Muscle layer of colon (tissue), 2 donors: ENCODE data around the gene TEKT3.

ENCODE experiments used
- H3K27ac ChIP-seq: one replicate; pipeline ENCODE4 v1.7.0; 2013; ENCODE audit warnings: low read depth, mild to moderate bottlenecking, low read length, moderate library complexity
- H3K27me3 ChIP-seq, 2 donors: one replicate each; pipeline ENCODE4 v1.7.0; 2013; ENCODE audit warnings: low read length in 2 of 2, mild to moderate bottlenecking in 2 of 2; ENCODE audit not compliant: insufficient read depth in 2 of 2, control insufficient read depth in 1 of 2
- H3K36me3 ChIP-seq: one replicate; pipeline ENCODE4 v1.7.0; 2013; ENCODE audit warnings: mild to moderate bottlenecking, low read length; ENCODE audit not compliant: insufficient read depth
- H3K4me1 ChIP-seq: one replicate; pipeline ENCODE4 v1.7.0; 2013; ENCODE audit warnings: mild to moderate bottlenecking, low read length; ENCODE audit not compliant: insufficient read depth
- H3K4me3 ChIP-seq, 2 donors: one replicate each; pipeline ENCODE4 v1.7.0; 2013; ENCODE audit warnings: low read length in 2 of 2, low read depth in 1 of 2, mild to moderate bottlenecking in 1 of 2, moderate library complexity in 1 of 2
- H3K9ac ChIP-seq: one replicate; pipeline ENCODE4 v1.7.0; 2013; ENCODE audit warnings: low read length
- H3K9me3 ChIP-seq: one replicate; pipeline ENCODE4 v1.7.0; 2013; ENCODE audit warnings: mild to moderate bottlenecking, low read length
- donor health status: abdominal sarcoma.
- donor health status: Adenocarcinoma of cecum.

Gene TEKT3

DNA sequence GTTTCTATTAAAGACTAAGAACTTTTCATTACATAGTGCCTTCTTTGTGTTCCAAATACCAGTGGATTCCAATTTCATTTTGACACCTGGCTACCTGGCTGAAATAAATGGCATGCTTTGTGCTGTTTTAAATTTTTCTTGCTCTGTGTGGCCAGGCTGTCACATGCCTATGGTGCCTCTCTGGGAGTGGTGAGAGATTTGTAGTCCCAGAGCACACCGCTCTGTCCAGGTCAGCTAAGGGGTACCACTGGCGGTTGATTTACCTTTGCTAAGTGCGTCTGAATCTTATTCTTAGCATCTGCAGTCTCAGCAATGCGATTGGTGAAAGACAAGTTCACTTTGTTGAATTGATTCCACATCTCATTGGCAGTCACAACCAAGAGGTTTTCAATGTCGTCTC, 29.4 kb downstream of the TEKT3 start:
- H3K9me3 ChIP-seq = no peaks in the 10 kb centered on the region
- no peak overlapping the region for H3K27ac ChIP-seq
- H3K27me3 ChIP-seq = no peaks in the 10 kb centered on the region
- peaks cover 27% of the 10 kb centered on the region for H3K4me1 ChIP-seq
- H3K4me3 ChIP-seq = no peak overlapping the region
- no peak overlapping the region for H3K9ac ChIP-seq
- H3K36me3 ChIP-seq = no peaks in the 10 kb centered on the region

GRCh38 chr17:15309793-15310192, 31.6 kb downstream of the TEKT3 start:
- Histone ChIP-seq H3K27ac (no peak overlapping the region), H3K4me1 (peaks cover 46% of the 10 kb centered on the region), H3K4me3 (no peak overlapping the region), H3K36me3 (no peaks in the 10 kb centered on the region), H3K27me3 (no peaks in the 10 kb centered on the region), H3K9ac (no peak overlapping the region), H3K9me3 (no peaks in the 10 kb centered on the region)

GRCh38 chr17:15309236-15309635, 32.2 kb downstream of the TEKT3 start:
- H3K4me1 ChIP-seq = peaks cover 50% of the 10 kb centered on the region

GRCh38 chr17:15308758-15309157, 32.6 kb downstream of the TEKT3 start:
- no peak overlapping the region for H3K9ac ChIP-seq
- no peaks in the 10 kb centered on the region for H3K9me3 ChIP-seq
- peaks cover 53% of the 10 kb centered on the region for H3K4me1 ChIP-seq
- H3K4me3 ChIP-seq = no peak overlapping the region
- no peaks in the 10 kb centered on the region for H3K36me3 ChIP-seq
- no peaks in the 10 kb centered on the region for H3K27me3 ChIP-seq
- H3K27ac ChIP-seq = peak overlapping the region; percentile 27

More at GRCh38 chr17:15309236-15309635, 32.2 kb downstream of the TEKT3 start:
- Histone ChIP-seq H3K9me3 (no peaks in the 10 kb centered on the region), H3K4me3 (no peak overlapping the region), H3K9ac (no peak overlapping the region), H3K27me3 (no peaks in the 10 kb centered on the region), H3K36me3 (no peaks in the 10 kb centered on the region), H3K27ac (no peak overlapping the region)

GRCh38 chr17:15307710-15308111, 33.7 kb downstream of the TEKT3 start:
- Histone ChIP-seq H3K9me3 (no peaks in the 10 kb centered on the region), H3K4me1 (peaks cover 63% of the 10 kb centered on the region), H3K27me3 (no peaks in the 10 kb centered on the region), H3K9ac (no peak overlapping the region), H3K36me3 (no peaks in the 10 kb centered on the region), H3K4me3 (peak overlapping the region in 1 of 2 donors; percentile 12), H3K27ac (peak overlapping the region; percentile 27)

GRCh38 chr17:15303851-15304250, 37.5 kb downstream of the TEKT3 start:
- Histone ChIP-seq H3K27ac (no peak overlapping the region), H3K27me3 (no peaks in the 10 kb centered on the region), H3K4me1 (peaks cover 52% of the 10 kb centered on the region), H3K36me3 (no peaks in the 10 kb centered on the region), H3K9ac (no peak overlapping the region), H3K4me3 (no peak overlapping the region), H3K9me3 (no peaks in the 10 kb centered on the region)

DNA sequence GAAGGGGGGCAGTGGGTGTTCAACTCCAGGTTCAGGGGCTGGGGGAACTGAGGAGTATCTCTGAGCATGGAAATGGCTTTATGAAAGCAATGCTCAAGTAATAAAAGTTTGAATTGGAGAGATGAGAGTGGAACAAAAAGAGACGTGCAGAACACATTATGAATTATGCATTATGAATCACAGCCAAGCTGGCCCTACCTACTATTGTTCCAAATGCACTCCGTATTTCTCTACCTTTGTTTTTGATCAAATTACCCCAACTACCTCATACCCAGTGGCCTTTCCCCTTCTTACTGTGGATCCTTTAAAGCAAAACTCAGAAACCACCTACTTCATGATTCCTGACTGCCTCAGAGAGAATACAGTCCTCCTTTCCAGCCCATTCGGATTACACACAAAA, 38.1 kb downstream of the TEKT3 start:
- no peaks in the 10 kb centered on the region for H3K27me3 ChIP-seq
- H3K9ac ChIP-seq = no peak overlapping the region
- H3K27ac ChIP-seq = no peak overlapping the region
- H3K4me3 ChIP-seq = no peak overlapping the region
- H3K36me3 ChIP-seq = no peaks in the 10 kb centered on the region
- peaks cover 52% of the 10 kb centered on the region for H3K4me1 ChIP-seq
- no peaks in the 10 kb centered on the region for H3K9me3 ChIP-seq

- no peaks in the 10 kb centered on the region for H3K9me3 ChIP-seq
- no peak overlapping the region for H3K4me3 ChIP-seq
- no peaks in the 10 kb centered on the region for H3K27me3 ChIP-seq
- no peaks in the 10 kb centered on the region for H3K36me3 ChIP-seq
- H3K9ac ChIP-seq = no peak overlapping the region
- H3K27ac ChIP-seq = no peak overlapping the region
- H3K4me1 ChIP-seq = peaks cover 38% of the 10 kb centered on the region
These were observed 39.6 kb downstream of the TEKT3 start for GRCh38 chr17:15301845-15302244.

- H3K9me3 ChIP-seq = no peaks in the 10 kb centered on the region
- H3K9ac ChIP-seq = no peak overlapping the region
- H3K4me1 ChIP-seq = peaks cover 8% of the 10 kb centered on the region
- no peak overlapping the region for H3K27ac ChIP-seq
- H3K27me3 ChIP-seq = no peaks in the 10 kb centered on the region
- no peaks in the 10 kb centered on the region for H3K36me3 ChIP-seq
- no peak overlapping the region for H3K4me3 ChIP-seq
These were observed 43.2 kb downstream of the TEKT3 start for GRCh38 chr17:15298176-15298575.

DNA sequence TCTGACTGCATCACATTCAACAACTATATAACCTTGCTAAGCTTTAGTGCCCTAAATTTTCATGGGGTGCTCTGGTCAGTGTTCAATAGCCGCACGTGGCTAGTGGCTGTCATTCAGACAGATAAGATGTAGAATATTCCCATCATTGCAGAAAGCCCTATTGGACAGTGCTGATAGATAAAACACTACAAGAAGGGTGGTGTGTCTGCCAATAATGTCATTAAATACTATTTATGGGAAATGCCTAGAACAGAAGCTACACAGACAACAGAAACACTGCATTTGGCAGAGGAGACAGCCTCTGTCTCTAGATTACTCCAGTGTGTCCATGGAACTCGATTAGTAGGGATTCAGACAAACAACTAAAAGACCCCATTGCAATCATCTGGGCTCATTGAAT, 47.8 kb downstream of the TEKT3 start:
- H3K36me3 ChIP-seq = no peaks in the 10 kb centered on the region
- H3K9me3 ChIP-seq = no peaks in the 10 kb centered on the region
- H3K4me3 ChIP-seq = no peak overlapping the region
- no peaks in the 10 kb centered on the region for H3K27me3 ChIP-seq
- no peak overlapping the region for H3K9ac ChIP-seq
- H3K4me1 ChIP-seq = no peaks in the 10 kb centered on the region
- H3K27ac ChIP-seq = no peak overlapping the region

DNA sequence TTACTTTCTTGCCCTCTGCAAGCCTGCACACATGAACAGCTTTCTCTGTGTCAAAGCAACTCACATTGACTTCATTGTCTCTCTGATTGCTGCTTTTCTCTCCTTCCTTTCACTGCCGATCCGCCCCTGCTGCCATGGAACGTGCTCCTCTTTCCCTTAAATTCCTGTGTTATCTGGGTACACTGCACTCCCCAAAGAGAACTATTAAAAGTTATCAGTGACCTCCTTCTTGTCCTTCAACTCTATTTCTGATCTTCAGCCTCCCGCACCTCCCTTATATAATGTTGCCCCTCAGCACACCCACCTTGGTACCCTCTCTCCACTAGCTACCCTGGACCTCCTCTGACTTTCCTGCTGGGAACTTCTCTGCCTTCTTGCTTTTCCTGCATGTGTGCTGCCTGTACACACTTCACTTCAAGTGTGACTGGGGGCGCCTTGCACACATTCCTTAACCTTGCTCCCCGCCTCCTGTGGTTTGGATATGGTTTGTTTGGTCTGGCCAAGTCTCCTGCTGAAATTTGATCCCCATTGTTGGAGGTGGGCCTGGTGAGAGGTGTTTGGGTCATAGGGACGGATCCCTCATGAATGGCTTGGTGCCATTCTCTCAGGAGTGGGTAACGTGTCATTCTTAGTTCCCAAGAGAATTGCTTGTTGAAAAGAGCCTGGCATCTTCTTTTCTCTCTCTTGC, 49.6 kb downstream of the TEKT3 start:
- Histone ChIP-seq H3K9me3 (no peaks in the 10 kb centered on the region), H3K27ac (no peak overlapping the region), H3K9ac (no peak overlapping the region), H3K27me3 (no peaks in the 10 kb centered on the region), H3K36me3 (no peaks in the 10 kb centered on the region), H3K4me1 (peaks cover 12% of the 10 kb centered on the region), H3K4me3 (no peak overlapping the region)

- no peak overlapping the region for H3K27ac ChIP-seq
- no peaks in the 10 kb centered on the region for H3K27me3 ChIP-seq
- H3K4me1 ChIP-seq = peaks cover 12% of the 10 kb centered on the region
- no peak overlapping the region for H3K9ac ChIP-seq
- H3K36me3 ChIP-seq = no peaks in the 10 kb centered on the region
- H3K4me3 ChIP-seq = no peak overlapping the region
- no peaks in the 10 kb centered on the region for H3K9me3 ChIP-seq
These were observed 50.8 kb downstream of the TEKT3 start for GRCh38 chr17:15290605-15291004.
